MV-4-11 (cell line): ENCODE measurements around the gene GMPPB.
"Not testable (repeated sequence)": the region's sequence is repeated elsewhere in the genome, so short reads cannot be mapped to it uniquely, and the experiment has no call there.

Experiments used
- DNase-seq: peaks from one replicate; lab custom pipeline; 2025; lab: John Stamatoyannopoulos, UW

Gene GMPPB

DNA sequence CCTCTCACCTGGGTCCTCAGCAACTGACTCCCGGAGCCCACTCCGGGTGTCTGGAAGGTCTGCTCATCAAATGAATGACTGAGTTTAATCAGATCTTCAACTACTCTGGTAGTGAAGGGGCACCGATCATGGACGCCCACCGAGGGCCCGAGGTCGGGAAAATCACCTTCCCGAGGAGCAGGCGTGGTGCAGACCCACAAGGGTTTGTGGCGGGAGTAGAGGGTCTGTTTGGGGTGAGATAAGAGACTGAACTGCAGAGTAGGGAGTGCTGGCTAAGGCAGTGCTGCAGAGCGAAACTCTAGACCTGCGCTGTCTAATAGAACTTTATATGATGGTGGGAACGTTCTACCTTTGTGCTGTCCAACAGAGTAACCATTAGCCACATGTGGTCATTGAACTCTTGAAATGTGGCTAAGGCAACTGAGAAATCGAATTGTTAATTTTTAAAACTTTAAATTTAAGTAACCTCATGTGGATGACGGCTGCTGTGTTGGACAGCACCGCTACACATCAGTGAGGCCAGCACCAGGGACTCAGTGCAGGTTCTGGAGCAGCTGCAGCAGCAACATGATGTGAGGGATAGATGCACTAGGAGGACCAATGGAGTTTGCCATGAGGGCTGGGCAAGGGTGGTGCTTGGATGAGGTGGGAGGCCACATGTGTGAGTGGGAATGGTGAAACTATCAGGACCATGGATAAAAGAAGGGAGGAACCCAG, 33.7 kb downstream of the GMPPB start:
- DNase-seq, result not testable (repeated sequence)

DNA sequence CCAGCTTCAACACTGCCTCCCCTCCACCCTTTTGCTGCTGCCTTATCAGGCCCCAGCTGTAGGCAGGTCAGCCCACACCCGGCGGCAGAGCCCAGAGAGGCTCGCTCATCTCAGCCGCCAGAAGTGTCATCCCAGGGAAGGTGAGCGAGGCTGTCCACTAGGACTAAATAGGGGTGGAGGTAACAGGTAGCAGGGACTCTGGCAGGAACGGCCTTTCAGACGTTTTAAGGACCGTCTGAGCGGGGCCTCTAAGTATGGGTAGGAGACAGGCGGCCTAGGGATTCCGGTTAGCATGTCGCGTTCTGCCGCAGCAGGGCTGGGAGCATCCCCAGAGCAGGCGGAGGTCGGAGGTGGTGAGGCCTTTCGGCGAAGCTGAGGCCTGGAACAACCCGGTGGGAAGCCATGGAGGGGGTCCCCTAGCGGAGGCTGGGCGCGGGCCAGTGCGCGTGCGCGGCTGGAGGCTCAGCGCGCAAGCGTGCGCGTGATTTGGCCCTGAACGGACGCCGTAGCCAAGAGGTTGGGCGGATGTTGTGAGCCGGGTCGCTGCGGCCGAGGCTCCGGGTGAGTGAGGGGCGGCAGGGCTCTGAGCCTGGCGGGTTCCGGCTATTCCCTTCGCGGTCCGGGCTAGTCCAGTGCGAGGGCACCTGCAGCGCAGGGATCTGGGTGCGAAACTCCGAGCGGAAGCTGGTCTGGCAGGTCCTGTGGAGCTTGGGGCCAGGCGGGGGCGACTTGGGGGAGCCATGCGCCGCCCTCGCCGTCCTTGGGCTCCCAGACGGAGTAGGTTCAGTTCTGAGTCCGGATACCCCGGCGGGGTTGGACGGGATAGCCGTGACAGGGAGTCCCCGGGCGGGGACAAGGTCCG, 34.5 kb downstream of the GMPPB start, which contains the start of the genes MST1 and RNF123:
Gene MST1 (minus strand): TSS at position 429 of the 862 bp plus-strand sequence. CDS start 783 bp downstream, outside the sequence.
Gene RNF123 (plus strand): TSS at position 512 of the 862 bp plus-strand sequence. CDS start 1,609 bp downstream, outside the sequence.
- no peak for DNase-seq

DNA sequence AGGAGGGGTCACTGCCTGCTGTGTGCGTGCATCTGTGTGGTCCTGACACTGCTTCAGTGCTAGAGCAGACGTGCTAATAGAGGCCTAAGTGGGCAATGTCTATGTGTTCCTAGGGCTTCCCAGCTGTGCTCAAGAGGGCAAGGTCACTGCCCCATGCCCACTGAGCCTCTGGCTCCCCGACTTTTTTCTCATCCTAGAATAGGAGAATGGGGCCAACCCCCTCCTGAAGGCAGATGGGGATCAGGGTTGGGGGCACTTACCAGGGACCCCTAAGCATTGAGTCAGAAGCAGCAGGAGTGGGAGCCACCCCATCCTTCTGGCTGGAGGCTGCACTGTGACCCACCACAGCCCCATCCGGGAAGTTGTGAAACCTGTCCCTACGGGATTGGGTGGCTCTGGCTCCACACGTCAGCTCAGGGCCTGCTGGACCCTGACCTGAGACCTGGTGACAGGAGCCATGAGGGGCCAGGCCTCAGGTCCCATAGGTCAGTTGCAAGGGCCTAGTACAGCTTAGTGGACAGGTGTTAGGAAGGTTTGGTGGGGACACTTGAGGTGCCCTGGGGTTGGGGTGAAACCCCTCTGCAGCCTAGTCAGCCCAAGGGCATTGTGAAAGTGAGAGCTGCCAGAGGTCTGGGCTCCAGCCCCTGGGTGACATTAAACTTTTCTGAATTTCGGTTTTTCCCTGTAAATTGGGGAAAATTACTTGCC, 35.3 kb downstream of the GMPPB start:
- DNase-seq, result not testable (repeated sequence)

DNA sequence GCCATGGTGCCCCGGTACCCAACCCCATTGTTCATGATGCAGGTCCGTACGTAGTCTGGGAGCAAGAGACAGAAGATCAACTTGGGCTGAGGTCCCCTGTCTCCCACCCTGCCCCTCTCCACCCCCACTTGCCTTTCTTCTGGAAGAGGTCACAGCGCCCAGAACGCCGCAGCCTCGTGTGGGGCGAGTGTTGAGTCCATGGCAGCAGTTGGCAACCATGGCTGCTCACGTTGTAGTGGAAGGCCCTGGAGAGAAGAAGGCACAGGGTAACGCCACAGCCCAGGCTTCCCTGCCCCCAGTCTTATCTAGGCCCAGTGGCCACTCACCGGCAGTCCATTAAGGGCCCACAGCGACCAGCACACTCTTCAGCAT, 36.3 kb downstream of the GMPPB start:
- not testable (repeated sequence) for DNase-seq

DNA sequence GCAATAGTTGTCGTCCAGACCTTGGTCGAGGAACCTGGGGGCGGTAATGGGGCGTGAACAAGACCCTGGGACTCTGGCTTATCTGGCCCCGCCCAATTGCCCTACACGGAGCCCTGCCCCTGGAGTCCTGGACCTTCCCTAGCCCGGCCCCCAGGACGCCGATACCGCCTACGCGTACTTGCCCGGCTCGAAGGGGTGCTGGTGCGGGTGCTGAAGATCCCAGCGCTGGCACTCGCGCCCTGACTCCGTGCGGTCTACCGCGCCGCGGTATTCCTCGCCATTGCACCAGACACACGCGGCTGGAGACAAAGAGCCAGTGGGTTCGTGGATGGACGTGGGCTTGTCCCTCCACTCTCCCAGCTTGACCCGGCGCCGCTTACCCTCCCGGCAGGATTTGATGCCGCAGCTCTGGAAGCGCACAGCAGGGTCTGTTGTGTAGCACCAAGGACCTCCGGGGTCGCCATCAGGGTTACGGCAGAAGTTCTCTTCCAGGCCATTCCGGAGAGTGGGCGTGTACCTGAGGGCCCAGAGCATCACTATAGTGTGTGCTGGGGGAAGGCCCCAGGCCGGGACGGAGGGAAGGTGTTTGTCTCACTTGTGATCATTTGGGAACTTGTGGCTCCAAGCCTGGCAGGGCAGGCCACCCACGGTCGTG, 36.9 kb downstream of the GMPPB start:
- DNase-seq, result not testable (repeated sequence)

DNA sequence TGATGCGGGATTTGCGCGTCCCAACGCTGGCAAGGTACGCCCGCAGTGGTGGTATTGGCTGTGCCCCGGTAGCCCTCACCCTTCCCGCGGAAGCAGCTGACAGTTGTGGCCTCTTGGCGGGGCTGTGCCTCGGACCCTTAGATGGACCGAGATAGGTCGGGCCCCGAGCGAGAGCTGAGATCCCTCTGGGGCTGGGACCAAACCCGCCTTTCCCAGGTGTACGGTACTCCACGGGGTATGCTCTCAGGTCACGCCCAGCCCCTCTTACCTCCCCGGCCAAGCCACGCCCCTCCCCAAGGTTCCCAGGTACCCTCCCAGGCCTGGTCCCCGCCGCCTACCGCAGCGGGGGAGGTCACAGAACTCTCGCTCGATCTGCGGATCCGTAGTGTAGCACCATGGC, 37.4 kb downstream of the GMPPB start:
- DNase-seq, result not testable (repeated sequence)

DNA sequence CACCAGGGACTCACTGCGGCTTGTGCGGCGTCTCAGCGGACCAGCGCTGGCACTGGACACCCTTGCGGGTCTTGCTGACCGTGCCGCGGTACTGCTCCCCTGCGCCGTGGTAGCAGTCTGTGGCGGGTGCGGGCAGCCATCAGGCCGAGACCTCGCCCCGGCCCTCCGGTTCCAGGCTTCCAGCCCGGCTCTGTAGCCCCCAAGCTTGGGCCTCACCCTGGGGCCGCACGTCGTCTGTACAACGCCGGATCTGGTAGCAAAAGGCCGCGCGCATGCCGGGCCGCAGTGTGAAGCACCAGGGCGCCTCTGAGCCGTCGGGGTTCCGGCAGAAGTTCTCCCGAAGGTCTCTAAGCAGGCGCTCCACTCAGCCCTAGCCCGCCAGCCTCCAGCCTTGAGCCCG, 37.9 kb downstream of the GMPPB start:
- DNase-seq, result not testable (repeated sequence)

DNA sequence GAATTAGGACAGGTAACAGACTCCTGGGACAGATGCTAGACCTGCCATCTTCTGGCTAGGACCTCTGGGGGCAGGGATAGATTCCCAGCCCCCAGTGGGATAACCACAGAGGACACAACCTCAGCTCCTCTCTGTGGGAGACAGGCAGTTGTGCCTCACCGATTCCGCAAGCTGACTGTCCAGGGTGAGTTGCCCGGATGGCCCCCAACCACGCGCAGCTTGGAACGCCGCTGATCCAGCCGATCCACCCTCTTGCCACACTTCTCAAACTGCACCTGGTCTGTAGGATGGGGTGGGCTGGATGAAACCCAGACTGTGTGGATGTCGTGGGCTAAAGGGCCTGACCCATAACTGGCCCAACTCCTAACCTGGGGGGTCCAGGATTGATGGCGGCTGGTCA, 38.6 kb downstream of the GMPPB start:
- not testable (repeated sequence) for DNase-seq

DNA sequence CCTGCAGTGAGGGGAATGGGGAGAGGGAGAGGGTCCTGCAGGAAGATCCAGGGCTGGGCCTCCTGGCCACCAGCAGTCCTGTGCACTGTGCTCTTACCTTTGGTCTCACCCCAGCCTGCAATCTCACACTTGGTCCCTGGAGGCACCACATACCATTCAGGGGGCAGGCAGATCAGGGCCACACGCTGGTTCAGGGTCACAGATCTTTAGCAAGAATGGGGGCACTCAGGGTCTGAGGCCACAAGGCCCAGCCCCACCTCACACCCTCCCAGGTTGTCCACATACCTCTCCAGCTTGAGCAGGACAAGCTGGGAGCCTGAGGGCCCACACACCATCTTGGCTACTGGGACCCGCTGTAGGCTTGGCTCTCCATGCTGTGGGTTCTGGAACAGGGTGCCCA, 39.3 kb downstream of the GMPPB start:
- DNase-seq, result not testable (repeated sequence)

DNA sequence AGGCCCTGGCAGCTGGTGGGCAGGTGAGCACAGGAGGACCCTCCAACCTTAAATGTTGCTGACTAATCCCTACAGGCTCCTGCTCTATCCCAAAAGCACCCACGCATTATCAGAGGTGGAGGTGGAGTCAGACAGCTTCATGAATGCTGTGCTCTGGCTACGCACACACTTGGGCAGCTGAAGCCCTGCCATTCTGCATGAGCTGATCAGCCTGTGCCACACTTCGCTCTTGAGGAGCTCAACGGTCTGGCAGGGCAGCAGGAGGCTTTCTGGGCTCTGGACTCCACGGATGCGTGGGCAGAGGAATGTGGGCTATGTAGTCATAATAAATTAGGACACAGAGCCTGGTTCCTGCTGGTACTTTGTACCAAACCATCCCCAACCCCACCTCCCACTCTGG, 40.6 kb downstream of the GMPPB start:
- no peak for DNase-seq

DNA sequence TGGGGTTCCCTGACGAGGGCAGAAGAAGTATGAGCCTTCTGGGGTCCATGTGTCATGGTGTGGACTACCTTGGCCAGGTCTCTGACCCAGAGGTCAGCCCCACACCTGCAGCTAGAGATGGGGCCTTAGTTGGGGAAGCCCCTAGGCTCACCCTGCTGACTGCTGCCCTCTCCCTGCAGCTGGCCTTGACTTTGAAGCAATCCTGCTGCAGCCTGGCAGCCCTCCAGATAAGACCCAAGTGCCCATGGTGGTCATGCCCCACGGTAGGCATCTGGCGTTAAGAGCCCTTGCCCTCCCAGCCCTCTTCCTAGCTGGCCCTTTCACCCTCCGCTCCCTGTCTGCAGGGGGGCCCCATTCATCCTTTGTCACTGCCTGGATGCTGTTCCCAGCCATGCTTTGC, 42.2 kb downstream of the GMPPB start:
- DNase-seq, result no peak

DNA sequence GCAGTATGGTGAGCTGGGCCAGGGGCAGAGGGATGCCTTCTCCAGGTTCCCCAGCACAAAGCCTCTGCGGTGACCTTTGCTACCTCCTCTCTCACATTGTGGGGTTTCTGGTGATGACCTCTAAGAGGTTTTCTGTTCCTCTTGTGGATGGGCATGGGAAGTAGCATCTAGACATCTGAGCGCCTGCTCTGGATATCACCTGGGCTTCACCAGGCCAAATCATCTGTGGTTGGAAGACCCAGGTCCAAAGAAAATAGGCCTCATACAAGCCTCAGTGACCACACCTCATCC, 42.6 kb downstream of the GMPPB start:
- DNase-seq, result no peak

DNA sequence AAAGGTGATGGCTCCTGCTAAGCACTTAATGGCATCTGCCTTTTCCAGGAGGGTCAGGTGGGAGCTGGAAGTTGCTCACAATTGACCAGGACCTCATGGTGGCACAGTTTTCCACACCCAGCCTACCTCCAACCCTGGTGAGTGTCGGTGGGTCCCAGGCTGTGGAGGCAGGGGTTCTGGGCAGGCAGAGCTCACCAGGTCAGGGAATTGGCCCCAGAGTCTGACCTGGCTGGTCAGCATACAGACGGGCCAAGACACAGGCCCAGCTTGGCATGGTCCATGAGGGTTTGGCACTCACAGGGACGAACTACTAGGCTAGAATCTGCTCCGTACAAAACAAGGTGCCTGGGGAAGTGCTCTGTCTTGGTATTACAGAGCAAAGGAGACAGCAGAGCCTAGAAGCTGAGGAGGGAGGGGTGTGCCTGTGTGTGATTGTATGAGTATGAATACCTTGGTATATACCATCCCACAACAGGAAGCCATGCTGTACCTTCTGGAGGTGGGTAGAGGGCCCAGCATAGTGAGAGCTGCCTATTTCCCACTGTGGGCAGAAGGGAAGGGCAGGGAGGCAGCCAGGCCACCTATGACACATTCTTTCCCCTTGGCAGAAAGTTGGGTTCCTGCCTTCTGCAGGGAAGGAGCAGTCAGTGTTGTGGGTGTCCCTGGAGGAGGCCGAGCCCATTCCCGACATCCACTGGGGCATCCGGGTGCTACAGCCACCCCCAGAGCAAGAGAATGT, 43.1 kb downstream of the GMPPB start:
- no peak for DNase-seq

DNA sequence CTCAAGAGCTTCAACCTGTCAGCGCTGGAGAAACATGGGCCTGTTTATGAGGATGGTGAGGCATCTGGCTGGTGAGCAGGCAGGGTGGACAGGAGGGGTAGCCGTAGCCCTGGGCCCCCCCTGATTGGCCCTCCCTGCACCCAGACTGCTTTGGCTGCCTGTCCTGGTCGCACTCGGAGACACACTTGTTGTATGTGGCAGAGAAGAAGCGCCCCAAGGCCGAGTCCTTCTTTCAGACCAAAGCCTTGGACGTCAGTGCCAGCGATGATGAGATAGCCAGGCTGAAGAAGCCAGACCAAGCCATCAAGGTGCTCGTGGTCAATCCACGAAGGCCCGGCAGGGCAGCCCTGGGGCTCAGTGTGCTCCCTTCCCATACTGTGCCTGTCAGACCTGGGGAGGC, 47.8 kb downstream of the GMPPB start:
- no peak for DNase-seq

DNA sequence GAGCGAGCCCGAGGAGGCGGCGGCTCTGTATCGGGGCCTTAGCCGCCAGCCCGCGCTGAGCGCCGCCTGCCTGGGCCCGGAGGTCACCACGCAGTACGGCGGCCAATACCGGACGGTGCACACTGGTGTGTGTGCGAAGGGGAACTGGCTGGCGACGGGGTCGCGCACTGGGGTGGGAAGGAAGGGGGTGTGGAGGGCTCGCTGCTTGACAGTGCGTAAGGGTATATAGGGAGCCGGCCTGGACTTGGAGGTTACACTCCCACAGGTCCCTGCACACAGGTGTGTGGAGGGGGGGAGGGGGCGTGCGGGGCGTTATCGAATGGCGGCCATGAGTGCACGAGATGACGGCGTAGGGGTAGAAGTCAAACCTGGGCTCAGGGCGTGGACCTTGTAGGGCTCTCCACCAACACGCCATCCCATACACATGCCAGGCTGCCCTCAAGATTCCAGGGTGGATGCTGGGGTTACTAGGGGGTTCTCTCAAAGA, 49.2 kb downstream of the GMPPB start:
- DNase-seq, result no peak

DNA sequence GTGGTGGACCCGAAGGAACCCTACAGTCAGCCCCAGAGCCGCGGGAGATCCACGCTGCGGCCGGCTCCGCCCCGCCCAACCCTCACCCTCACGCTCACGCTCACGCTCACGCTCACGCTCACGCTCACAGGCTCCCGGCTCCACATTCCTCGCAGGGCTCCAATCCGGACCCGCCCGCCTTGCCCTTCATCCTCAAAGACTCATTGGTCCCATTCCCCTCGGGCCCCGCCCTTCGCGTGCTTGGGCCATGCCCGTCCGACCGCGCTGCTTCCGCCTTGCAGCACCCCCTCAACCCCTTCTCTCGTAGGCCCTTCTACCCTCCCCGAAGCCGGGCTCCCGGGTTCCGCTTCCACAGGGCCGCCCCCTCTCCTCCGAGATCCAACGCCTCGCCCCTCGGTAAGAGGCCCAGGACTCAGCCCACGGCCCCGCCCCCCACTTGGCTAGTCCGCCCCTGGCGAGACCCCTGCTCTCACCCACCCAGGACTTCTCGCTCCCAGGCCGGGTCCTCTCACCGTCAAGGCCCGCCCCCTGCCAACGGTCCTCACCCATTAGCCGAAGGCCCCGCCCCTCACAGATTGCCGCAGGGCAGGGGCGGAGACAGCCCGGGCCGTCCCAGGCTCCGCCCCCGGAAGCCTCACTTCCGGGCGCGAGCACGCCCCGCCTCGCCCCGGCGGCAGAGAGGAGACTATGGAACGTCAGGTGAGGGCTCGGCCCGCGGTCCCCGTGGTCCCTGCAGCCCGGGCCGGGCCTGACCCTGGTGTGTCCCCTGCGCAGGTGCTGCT, 49.8 kb downstream of the GMPPB start, which contains the start of gene APEH:
Gene APEH (plus strand): TSS at position 637 of the 782 bp plus-strand sequence. CDS start 51 bp downstream, at position 688.
- no peak for DNase-seq

DNA sequence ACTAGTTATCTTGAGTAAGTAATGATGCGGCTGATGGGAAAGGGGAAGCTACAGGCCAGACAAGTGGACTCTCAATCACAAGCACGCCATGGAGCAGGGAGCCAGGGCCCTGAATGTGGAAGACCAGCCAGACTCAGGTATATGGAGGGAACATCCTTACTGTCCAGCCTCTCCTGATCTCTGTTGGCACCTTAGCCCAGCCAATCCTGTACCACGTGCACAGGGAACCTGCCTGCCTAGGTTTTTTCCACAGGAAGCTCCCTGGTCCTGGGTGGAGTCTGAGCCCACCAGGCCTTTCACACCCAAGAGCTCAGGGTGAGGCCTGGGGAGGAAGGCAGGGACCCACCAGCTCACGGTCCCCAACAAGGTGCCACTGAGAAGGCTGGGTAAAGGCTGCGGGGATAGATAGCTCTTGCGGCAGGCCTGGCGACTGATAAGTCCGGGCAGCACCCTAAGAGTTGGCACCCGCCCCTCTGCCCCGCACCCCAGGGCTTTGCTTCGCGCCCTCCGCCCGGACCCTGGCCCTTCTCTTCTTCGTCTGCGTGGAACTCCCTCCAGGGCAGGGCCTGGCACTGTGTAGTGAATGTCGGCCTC, 50.5 kb downstream of the GMPPB start:
- no peak for DNase-seq

DNA sequence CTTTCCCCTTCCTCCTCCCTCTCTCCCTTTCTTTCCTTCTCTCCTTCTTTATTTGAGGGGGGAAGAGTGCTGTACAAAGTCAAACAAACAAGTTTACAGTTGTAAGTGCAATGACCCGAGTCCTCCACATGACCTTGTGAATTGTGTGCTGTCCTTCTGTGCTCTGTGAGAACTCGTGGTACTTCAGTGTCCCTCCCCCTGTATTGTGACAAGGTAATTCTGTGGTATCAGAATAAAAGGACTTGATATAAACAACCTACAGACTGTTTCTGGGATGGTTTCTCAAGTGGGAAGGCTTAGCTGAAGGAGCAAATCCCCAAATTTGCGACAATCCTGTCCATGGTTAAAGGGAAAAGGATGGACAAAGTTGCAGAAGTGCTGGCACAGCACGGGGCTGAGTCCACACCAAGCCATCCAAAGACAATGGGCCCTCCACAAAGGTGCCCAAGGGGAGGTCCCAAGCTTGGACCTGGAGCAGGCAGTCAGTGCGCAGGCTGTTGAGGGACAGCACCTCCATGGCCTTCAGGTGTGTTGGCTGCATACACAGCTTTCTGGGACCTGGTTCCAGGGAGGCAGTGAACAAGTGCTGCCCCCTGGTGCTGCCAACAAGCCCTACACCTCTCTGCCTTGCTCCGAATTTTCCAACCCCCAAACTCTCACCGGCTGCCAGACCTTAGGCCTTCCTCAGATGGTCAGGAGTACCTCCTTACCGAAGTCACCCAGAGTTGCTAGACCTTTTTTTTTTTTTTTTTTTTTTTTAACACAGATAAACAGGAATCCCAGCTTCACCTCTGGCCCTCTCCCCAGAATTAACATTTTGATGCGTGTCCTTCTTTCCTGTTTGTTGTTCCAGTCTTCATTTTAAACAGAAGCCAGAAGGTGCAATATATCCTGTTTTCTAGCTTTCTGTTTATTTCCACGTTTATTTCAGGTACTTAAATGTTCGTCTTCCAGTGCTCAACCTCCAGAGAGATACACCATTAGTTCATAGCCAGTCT, 52.2 kb downstream of the GMPPB start:
- no peak for DNase-seq

DNA sequence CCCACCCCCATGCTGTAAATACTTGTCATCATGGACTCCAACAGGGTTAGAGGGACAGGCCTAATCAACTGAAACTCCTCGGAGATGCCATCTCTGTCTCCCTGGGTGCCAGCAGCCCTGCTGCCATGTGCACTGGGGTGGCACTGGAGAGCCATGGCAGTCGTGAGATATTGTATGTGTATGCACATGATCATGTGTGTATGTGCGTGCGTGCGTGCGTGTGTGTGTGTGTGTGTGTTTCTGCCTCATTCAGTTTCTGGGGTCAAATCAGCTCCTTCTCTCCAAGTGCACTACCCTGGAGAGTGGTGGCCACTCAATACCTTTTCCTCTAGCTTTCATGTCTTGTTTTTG, 52.8 kb downstream of the GMPPB start:
- no peak for DNase-seq
